Activated CD4-positive, alpha-beta T cell treated with anti-CD3 and anti-CD28 coated beads, Interleukin-2, amount 50 U/mL, for 48 hours (primary cell): ENCODE results near the gene MUC20.
"Not testable (repeated sequence)": the region's sequence is repeated elsewhere in the genome, so short reads cannot be mapped to it uniquely, and the experiment has no call there.

Source experiments
- DNase-seq, 2 experiments: peaks; one replicate each; pipeline ENCODE4 v3.0.0-alpha.2; 2020

MUC20 gene

GRCh38 chr3:195731356-195731905 lies 10.7 kb downstream of the MUC20 start:
- DNase-seq = no peak

GRCh38 chr3:195732940-195733339 lies 12.2 kb downstream of the MUC20 start:
- DNase-seq = no peak

- no peak for DNase-seq
Measured at GRCh38 chr3:195735036-195735695, 14.4 kb downstream of the MUC20 start.

- DNase-seq = no peak
Measured at GRCh38 chr3:195736866-195737490, 16.2 kb downstream of the MUC20 start.

GRCh38 chr3:195737782-195738181 lies 17.0 kb downstream of the MUC20 start:
- not testable (repeated sequence) for DNase-seq

GRCh38 chr3:195738274-195739044 lies 17.7 kb downstream of the MUC20 start:
- DNase-seq = no peak

GRCh38 chr3:195739561-195740111 lies 18.9 kb downstream of the MUC20 start:
- DNase-seq = no peak

GRCh38 chr3:195744437-195744836 lies 23.7 kb downstream of the MUC20 start:
- no peak for DNase-seq

- DNase-seq = no peak
Measured at GRCh38 chr3:195746346-195746745, 25.6 kb downstream of the MUC20 start.

GRCh38 chr3:195746751-195747150 lies 26.0 kb downstream of the MUC20 start:
- DNase-seq = no peak

GRCh38 chr3:195748661-195749060 lies 27.9 kb downstream of the MUC20 start:
- no peak for DNase-seq

GRCh38 chr3:195749101-195749500 lies 28.3 kb downstream of the MUC20 start:
- not testable (repeated sequence) for DNase-seq

- DNase-seq = no peak
Measured at GRCh38 chr3:195750797-195751520, 30.2 kb downstream of the MUC20 start.

- no peak for DNase-seq
Measured at GRCh38 chr3:195751560-195751959, 30.8 kb downstream of the MUC20 start.

GRCh38 chr3:195752066-195752465 lies 31.3 kb downstream of the MUC20 start:
- DNase-seq = no peak

GRCh38 chr3:195752546-195753331 lies 32.0 kb downstream of the MUC20 start:
- DNase-seq = no peak

GRCh38 chr3:195753581-195753980 lies 32.8 kb downstream of the MUC20 start:
- DNase-seq = no peak

- no peak for DNase-seq
Measured at GRCh38 chr3:195754141-195754540, 33.4 kb downstream of the MUC20 start.

- no peak for DNase-seq
Measured at GRCh38 chr3:195754906-195755305, 34.1 kb downstream of the MUC20 start.

- DNase-seq = no peak
Measured at GRCh38 chr3:195755391-195755790, 34.6 kb downstream of the MUC20 start.

GRCh38 chr3:195755791-195756676 lies 35.3 kb downstream of the MUC20 start:
- no peak for DNase-seq
